Ovary (tissue), 3 donors: ENCODE data around the gene DUOX1.

Experiments
- CTCF ChIP-seq, 3 donors: fragments of 450-650 bp in 2 of 3; fragments of 200-600 bp in 1 of 3; IDR thresholded peaks; one replicate each; pipeline versions ENCODE4 v1.5.1 to v1.8.0; 2016 to 2022; ENCODE audit warnings: antibody characterized with exemption in 3 of 3, mild to moderate bottlenecking in 1 of 3
- EP300 ChIP-seq: sonication (generic); formaldehyde crosslinking; IDR thresholded peaks from one replicate; pipeline ENCODE4 v1.6.1; 2017; ENCODE audit warnings: antibody characterized with exemption
- POLR2A ChIP-seq: fragments of 450-650 bp; IDR thresholded peaks from one replicate; pipeline ENCODE4 v1.6.1; 2017; ENCODE audit warnings: antibody characterized with exemption, mild to moderate bottlenecking, moderate library complexity
- donor health status: DM: no; HTN: no; CAD: no.

DNA sequence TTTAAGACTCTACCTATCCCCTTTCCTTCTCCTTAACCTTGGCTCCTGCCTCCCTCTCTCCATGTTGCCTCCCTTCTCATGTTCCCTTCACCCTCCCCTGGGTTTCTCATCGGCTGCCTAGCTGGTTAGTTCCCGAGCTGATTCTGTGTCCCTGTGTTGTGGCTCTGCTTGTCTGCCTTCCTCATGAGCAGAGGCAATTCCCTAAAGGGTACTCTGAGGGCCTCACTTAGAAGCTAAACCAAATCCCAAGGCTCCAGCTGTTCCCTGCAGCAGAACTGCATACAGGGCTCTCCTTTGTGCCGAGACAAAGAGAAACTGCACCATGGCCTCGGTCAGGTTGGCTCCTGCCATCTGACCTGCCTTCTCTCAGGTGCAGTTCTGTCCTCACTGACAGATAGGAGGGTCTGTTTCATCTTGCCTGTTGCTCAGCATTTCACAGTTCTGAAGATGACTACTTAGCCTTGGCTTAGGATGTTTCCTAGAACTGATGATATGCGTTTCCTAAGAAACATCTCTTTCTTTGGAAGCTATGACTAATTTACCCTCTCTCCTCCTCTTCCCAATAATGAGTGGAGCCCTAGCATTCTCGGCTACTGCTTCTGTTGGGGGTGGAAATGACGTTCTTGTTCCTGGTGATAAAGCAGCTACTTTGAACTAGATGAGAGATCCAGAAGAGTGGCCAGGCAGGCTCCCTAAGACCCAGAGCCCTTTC, 27.1 kb downstream of the DUOX1 start:
- no peak for TF ChIP-seq CTCF (IDR thresholded peaks at IDR 0.05)
- TF ChIP-seq POLR2A = no peak
- TF ChIP-seq EP300 = no peak
